ENCODE data around the gene KDF1. TPM values are rescaled to one million over a fixed set of nuclear protein-coding genes. Genes with fewer than 3 reads are reported as not detected.
A peak's percentile ranks its signal among the peaks of the same experiment; 100 is the strongest.

The KDF1 gene
- total RNA-seq, 4 donors from 2014 or later, result not detected

DNA sequence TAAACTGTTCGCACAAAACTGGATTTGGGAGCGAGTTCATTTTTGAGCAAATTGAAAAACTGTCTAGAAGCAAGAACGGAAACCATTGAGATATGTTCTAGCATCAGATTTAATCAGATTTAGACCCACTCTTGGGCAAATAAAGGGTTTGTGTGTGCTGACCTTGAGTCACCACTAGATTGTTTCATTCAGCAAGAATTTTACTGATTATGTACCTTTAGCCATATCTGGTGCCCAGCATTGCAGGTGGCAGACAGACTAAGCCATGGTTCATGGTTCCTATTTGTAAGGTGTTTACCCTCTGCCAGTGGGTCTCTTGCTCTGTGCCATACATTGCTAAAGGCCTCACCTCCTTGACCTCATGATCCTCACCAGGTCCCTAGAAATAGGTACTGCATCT lies 37.4 kb downstream of the KDF1 start:
- Histone ChIP-seq H3K4me1 (peaks cover 0 to 31% (median 19%) of the 10 kb centered on the region in 4 donors), H3K36me3 (peaks cover 0 to 46% (median 12%) of the 10 kb centered on the region in 3 donors), H3K9me3 (no peaks in the 10 kb centered on the region), H3K4me3 (peak overlapping the region in 1 of 4 donors; percentile 100), H3K27ac (no peak overlapping the region), H3K27me3 (no peaks in the 10 kb centered on the region)
- DNase-seq (ENCODE audit: low spot score in 2 of 2), result no peak
- WGBS, 2 donors, result 94 to 95% methylated on average over 3 of the region's 3 CpGs
- no peak for TF ChIP-seq EP300 (IDR thresholded peaks at IDR 0.05)
- TF ChIP-seq, protein P1, sequence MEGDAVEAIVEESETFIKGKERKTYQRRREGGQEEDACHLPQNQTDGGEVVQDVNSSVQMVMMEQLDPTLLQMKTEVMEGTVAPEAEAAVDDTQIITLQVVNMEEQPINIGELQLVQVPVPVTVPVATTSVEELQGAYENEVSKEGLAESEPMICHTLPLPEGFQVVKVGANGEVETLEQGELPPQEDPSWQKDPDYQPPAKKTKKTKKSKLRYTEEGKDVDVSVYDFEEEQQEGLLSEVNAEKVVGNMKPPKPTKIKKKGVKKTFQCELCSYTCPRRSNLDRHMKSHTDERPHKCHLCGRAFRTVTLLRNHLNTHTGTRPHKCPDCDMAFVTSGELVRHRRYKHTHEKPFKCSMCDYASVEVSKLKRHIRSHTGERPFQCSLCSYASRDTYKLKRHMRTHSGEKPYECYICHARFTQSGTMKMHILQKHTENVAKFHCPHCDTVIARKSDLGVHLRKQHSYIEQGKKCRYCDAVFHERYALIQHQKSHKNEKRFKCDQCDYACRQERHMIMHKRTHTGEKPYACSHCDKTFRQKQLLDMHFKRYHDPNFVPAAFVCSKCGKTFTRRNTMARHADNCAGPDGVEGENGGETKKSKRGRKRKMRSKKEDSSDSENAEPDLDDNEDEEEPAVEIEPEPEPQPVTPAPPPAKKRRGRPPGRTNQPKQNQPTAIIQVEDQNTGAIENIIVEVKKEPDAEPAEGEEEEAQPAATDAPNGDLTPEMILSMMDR (IDR thresholded peaks at IDR 0.05), result no peak
- TF ChIP-seq POLR2A (IDR thresholded peaks at IDR 0.05), result no peak

DNA sequence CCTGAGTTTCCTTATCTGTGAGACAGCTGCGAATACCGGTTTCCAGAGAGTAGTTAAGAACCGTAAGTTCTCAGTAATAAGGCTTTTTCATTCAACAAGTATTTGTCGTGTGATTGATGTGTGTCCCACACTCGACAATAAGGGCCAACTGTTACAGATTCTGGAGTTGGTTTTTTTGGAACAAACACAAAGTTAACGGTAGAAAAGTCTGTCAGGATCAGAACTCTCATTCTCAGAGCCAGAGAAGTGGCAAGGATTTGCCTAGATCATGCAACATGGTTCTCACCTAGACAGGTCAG lies 37.9 kb downstream of the KDF1 start:
- Histone ChIP-seq H3K4me3 (peak overlapping the region; percentile 86 to 100 (median 94)), H3K4me1 (peaks cover 0 to 31% (median 19%) of the 10 kb centered on the region in 4 donors), H3K27ac (peak overlapping the region in 3 of 4 donors; percentile 78 to 97 (median 95)), H3K36me3 (peaks cover 0 to 41% (median 12%) of the 10 kb centered on the region in 3 donors), H3K9me3 (no peaks in the 10 kb centered on the region), H3K27me3 (no peaks in the 10 kb centered on the region)
- no peak for DNase-seq (ENCODE audit: low spot score in 2 of 2)
- TF ChIP-seq, protein P1 (IDR thresholded peaks at IDR 0.05), result no peak
- 25 to 27% methylated on average over 6 of the region's 6 CpGs for WGBS, 2 donors

DNA sequence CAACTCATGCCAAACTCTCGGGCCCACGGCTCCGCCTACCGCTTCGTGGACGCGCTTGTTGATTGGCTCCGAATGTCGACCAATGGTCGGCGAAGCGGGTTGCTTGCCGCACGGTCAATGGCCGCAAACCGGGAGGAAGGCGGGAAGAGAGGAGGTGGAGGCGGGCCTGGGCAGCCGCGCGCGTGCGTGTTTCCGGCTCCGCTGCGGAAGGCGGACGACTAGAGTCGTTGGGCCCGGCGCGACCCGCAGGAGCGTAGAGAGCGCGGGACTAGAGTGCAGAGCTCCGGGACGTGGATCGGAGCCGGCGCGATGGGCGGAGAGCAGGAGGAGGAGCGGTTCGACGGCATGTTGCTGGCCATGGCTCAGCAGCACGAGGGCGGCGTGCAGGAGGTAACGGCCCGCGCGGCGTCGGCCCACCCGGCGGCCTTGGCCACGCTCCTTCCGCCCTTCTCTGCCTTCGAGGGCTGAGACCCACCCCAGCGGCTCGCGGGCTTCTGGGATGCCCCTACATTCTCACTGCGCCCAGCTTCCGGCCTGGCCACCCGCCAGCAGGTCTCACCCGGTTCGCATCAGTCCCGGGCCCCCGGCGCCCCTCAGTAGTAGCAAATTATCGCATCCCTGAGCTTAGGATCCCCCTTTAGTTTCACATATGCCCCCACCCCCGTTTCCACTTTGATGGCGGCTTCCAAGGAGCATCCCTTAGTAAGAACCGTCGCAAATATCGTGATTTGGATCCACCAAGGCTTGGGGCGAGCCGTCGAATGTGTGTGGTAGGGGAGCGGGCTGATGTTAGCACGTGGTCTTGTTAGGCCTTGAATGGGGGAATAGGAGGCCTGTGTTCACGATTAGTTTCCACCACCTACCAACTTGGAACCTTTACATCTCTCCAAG lies 38.5 kb downstream of the KDF1 start, which contains the start of gene NUDC:
Gene NUDC (plus strand): TSS at position 204 of the 891 bp plus-strand sequence. CDS start 106 bp downstream, at position 310.
- H3K27me3 ChIP-seq, result no peaks in the 10 kb centered on the region
- H3K4me3 ChIP-seq, result peak within 1 kb of the TSS; percentile 86 to 100 (median 94)
- peaks cover 0 to 31% (median 19%) of the 10 kb centered on the region in 4 donors for H3K4me1 ChIP-seq
- peak; percentile 91 to 95 for DNase-seq (ENCODE audit: low spot score in 2 of 2)
- peak within 1 kb of the TSS; percentile 82 to 97 (median 93) for H3K27ac ChIP-seq
- WGBS, 2 donors, result 0 to 1% methylated on average over 69 to 70 of the region's 83 CpGs
- peaks cover 0 to 35% (median 10%) of the 10 kb centered on the region in 3 donors for H3K36me3 ChIP-seq
- H3K9me3 ChIP-seq, result no peaks in the 10 kb centered on the region
- peak; percentile 84 to 95 for TF ChIP-seq POLR2A (IDR thresholded peaks at IDR 0.05)
- peak; percentile 89 to 98 for TF ChIP-seq EP300 (IDR thresholded peaks at IDR 0.05)
- TF ChIP-seq, protein P1 (IDR thresholded peaks at IDR 0.05), result peak in 1 of 5 experiments; percentile 33

DNA sequence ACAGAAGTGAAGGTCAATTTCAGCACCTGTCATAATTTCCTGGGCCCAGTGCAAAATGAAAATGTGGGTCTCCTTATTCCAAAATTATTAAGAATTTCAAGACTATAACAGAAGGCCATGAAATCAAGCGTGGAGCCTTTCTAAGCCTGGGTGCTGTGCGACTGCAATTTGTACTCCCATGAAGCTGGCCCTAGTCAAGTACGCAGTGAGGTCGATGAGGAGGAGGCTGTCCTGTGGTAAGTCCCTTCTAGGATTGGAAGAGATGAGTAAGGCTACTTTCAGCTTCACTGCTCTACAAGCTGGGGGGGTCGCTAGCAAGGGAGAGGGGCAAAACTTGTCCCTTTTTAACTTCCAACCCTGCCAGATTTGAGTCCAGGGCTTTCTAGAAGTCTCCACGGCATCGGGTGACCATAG lies 39.1 kb downstream of the KDF1 start:
- Histone ChIP-seq H3K9me3 (no peaks in the 10 kb centered on the region), H3K27ac (peak overlapping the region; percentile 82 to 97 (median 93)), H3K27me3 (no peaks in the 10 kb centered on the region), H3K4me1 (peaks cover 0 to 28% (median 19%) of the 10 kb centered on the region in 4 donors), H3K4me3 (peak overlapping the region; percentile 43 to 100 (median 93)), H3K36me3 (peaks cover 0 to 29% (median 5%) of the 10 kb centered on the region in 3 donors)
- TF ChIP-seq, protein P1 (IDR thresholded peaks at IDR 0.05), result no peak
- TF ChIP-seq EP300 (IDR thresholded peaks at IDR 0.05) (no peak), POLR2A (IDR thresholded peaks at IDR 0.05) (no peak)
- no peak for DNase-seq (ENCODE audit: low spot score in 2 of 2)
- 14 to 24% methylated on average over 4 to 6 of the region's 7 CpGs for WGBS, 2 donors

DNA sequence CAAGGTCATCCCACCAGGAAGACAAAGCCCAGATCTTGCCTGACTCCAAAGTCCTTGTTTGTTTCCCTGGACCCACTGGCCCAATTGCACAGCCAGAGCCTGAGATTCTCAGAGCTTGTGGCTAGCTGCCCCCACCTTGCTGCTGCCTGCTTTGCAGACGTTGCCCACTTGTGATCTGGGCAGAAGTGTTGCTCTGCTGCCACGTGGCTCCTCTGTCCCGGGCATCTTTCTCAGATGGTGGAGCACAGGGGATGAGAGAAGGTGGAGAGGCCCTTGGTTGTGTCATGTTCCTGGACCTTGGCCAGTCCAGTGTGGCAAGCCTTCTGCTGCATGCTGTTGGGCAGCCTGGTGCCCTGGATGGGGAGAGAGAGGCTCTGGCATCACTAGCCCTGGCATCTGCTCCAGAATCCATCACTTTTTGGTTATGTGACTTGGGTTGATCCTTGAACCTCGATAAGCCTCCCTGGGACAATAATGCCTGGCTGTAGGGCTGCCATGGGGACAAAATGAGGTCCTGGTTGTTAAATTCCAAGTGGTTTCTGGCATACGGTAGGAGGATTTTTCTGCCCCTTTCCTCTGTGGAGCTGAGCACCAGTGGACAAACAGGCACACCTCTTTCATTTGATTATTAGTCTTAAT lies 44.9 kb downstream of the KDF1 start:
- no peak overlapping the region for H3K27ac ChIP-seq
- no peaks in the 10 kb centered on the region for H3K27me3 ChIP-seq
- TF ChIP-seq POLR2A (IDR thresholded peaks at IDR 0.05), result no peak
- TF ChIP-seq, protein P1 (IDR thresholded peaks at IDR 0.05), result no peak
- no peak for TF ChIP-seq EP300 (IDR thresholded peaks at IDR 0.05)
- WGBS, 2 donors, result 55 to 66% methylated on average over 5 of the region's 5 CpGs
- H3K4me1 ChIP-seq, result no peaks in the 10 kb centered on the region
- no peaks in the 10 kb centered on the region for H3K36me3 ChIP-seq
- no peaks in the 10 kb centered on the region for H3K9me3 ChIP-seq
- H3K4me3 ChIP-seq, result no peak overlapping the region
- DNase-seq (ENCODE audit: low spot score in 2 of 2), result no peak
